ENCODE results near the gene POLG2. TPM values are rescaled to one million over a fixed set of nuclear protein-coding genes. Genes with fewer than 3 reads are reported as not detected.
"Not testable (repeated sequence)": the region's sequence is repeated elsewhere in the genome, so short reads cannot be mapped to it uniquely, and the experiment has no call there.

The POLG2 gene
- polyA plus RNA-seq, 2 of the 4 experiments (the other 2 are of a cell fraction) = 26.3 to 31.3 TPM

- FAIRE-seq (no peak), ATAC-seq (no peak), DNase-seq (ENCODE audit: low read depth in 1 of 2, low spot score in 1 of 2) (no peak)
- 10% methylated on average over 20 of the region's 20 CpGs for WGBS (ENCODE audit: missing lambda C conversion rate)
- ChIA-PET CTCF (interaction anchor here (0.6 to 12.8 kb wide), 13 partner anchors 10 to 485 kb away, joined by 3 to 300 read pairs (median 4); partner anchors contain the start of genes CEP95 and DDX5), POLR2A (interaction anchor here (0.9 to 3.3 kb wide), 5 partner anchors 10 to 148 kb away, joined by 3 to 132 read pairs (median 5); partner anchors contain the start of genes CEP95 and DDX5)
- Histone ChIP-seq H3K9me3 (no peaks in the 10 kb centered on the region), H3K4me2 (peak overlapping the region; percentile 86), H3K4me1 (peaks cover 61% of the 10 kb centered on the region), H3K4me3 (peak overlapping the region; percentile 70), H3K27ac (peak overlapping the region; percentile 87 to 91)
- TF ChIP-seq PHF8 (IDR thresholded peaks at IDR 0.05; ENCODE audit: borderline replicate concordance, low read depth) = no peak; the same call in 1 of the 2 replicates
- TF ChIP-seq FOXS1 (CRISPR knock-in tag; IDR thresholded peaks at IDR 0.05) = no peak
- TF ChIP-seq HOXB13 (CRISPR knock-in tag; IDR thresholded peaks at IDR 0.05; ENCODE audit: low read depth) = no peak
- no peak for TF ChIP-seq KDM5A (IDR thresholded peaks at IDR 0.05)
- no peak for TF ChIP-seq HMGXB4 (CRISPR knock-in tag; IDR thresholded peaks at IDR 0.05; ENCODE audit: borderline replicate concordance)
- no peak for TF ChIP-seq CTCF (IDR thresholded peaks at IDR 0.05)
- TF ChIP-seq JUNB (IDR thresholded peaks at IDR 0.05) = no peak
- no peak for TF ChIP-seq RNF2 (IDR thresholded peaks at IDR 0.05; ENCODE audit: borderline replicate concordance, low read depth)
- TF ChIP-seq BHLHE40 (IDR thresholded peaks at IDR 0.05; ENCODE audit: low read depth, low read length) = no peak
- no peak for TF ChIP-seq SMC3 (IDR thresholded peaks at IDR 0.05)
- TF ChIP-seq ESRRA (IDR thresholded peaks at IDR 0.05; ENCODE audit: borderline replicate concordance, low read length) = no peak
- TF ChIP-seq MAFK (IDR thresholded peaks at IDR 0.05; ENCODE audit: partially characterized antibody) = no peak
Observed at GRCh38 chr17:64496348-64496785, 487 bp downstream of the POLG2 start.

- WGBS (ENCODE audit: missing lambda C conversion rate) = 90% methylated on average over 5 of the region's 5 CpGs
- ChIA-PET POLR2A (interaction anchor here (1.0 to 1.6 kb wide), 2 partner anchors 10 to 11 kb away, joined by 5 to 6 read pairs; partner anchors contain the start of genes CEP95 and DDX5), CTCF (interaction anchor here (1.1 to 12.8 kb wide), 3 partner anchors 11 to 154 kb away, joined by 3 to 300 read pairs (median 28); partner anchors contain the start of genes CEP95 and DDX5)
- not testable (repeated sequence) for FAIRE-seq; H3K27ac ChIP-seq; H3K9me3 ChIP-seq; DNase-seq (ENCODE audit: low read depth in 1 of 2, low spot score in 1 of 2); ATAC-seq
- H3K4me2 ChIP-seq = peak overlapping the region; percentile 86
- H3K4me3 ChIP-seq = peak overlapping the region; percentile 70; the same call in 1 of the 3 replicates
- H3K4me1 ChIP-seq = peaks cover 56% of the 10 kb centered on the region
Observed at GRCh38 chr17:64495300-64495699, 1.6 kb downstream of the POLG2 start.

GRCh38 chr17:64494121-64494520, 2.7 kb downstream of the POLG2 start:
- H3K4me2 ChIP-seq = peak overlapping the region; percentile 86
- ChIA-PET POLR2A (interaction anchor here (1.6 kb wide), 1 partner anchor 12 kb away, joined by 6 read pairs; the partner anchor contains the start of genes CEP95 and DDX5), CTCF (interaction anchor here (0.6 to 12.8 kb wide), 3 partner anchors 12 to 70 kb away, joined by 3 to 300 read pairs (median 28); partner anchors contain the start of genes CEP95 and DDX5)
- WGBS (ENCODE audit: missing lambda C conversion rate) = 93% methylated on average over 2 of the region's 2 CpGs
- TF ChIP-seq SREBF2 (IDR thresholded peaks at IDR 0.05) (no peak), HMGXB4 (CRISPR knock-in tag; IDR thresholded peaks at IDR 0.05; ENCODE audit: borderline replicate concordance) (no peak), CHD4 (IDR thresholded peaks at IDR 0.05; ENCODE audit: borderline replicate concordance) (no peak), HOXB13 (CRISPR knock-in tag; IDR thresholded peaks at IDR 0.05; ENCODE audit: low read depth) (no peak), ZSCAN20 (CRISPR knock-in tag; IDR thresholded peaks at IDR 0.05) (no peak), PBX3 (IDR thresholded peaks at IDR 0.05) (no peak), POLR2AphosphoS2 (conservative IDR thresholded peaks at IDR 0.05; ENCODE audit: low read length) (no peak), MAFK (IDR thresholded peaks at IDR 0.05; ENCODE audit: partially characterized antibody) (no peak), TP53 (CRISPR knock-in tag; IDR thresholded peaks at IDR 0.05) (no peak), FOSL2 (IDR thresholded peaks at IDR 0.05) (no peak), FOSL2 (CRISPR knock-in tag; IDR thresholded peaks at IDR 0.05) (no peak)
- no peak overlapping the region for H3K27ac ChIP-seq
- H3K9me3 ChIP-seq = no peaks in the 10 kb centered on the region
- DNase-seq (ENCODE audit: low read depth in 1 of 2, low spot score in 1 of 2) = no peak
- H3K4me3 ChIP-seq = no peak overlapping the region
- peaks cover 45% of the 10 kb centered on the region for H3K4me1 ChIP-seq
- ATAC-seq = no peak
- FAIRE-seq = no peak
